Epidermal melanocyte (primary cell): Measurements from ENCODE around the gene HSF5.
"Not testable (repeated sequence)": the region's sequence is repeated elsewhere in the genome, so short reads cannot be mapped to it uniquely, and the experiment has no call there.

Source experiments
- DNase-seq: peaks from one replicate; pipeline ENCODE4 v3.0.0; 2011; ENCODE audit warnings: low spot score; ENCODE audit not compliant: insufficient read length

Gene HSF5

GRCh38 chr17:58488428-58488890, 251 bp upstream of the HSF5 start:
- no peak for DNase-seq

GRCh38 chr17:58484600-58484999, 3.6 kb downstream of the HSF5 start:
- no peak for DNase-seq

- DNase-seq, result not testable (repeated sequence)
These were observed 6.4 kb downstream of the HSF5 start for GRCh38 chr17:58481798-58482197.

DNA sequence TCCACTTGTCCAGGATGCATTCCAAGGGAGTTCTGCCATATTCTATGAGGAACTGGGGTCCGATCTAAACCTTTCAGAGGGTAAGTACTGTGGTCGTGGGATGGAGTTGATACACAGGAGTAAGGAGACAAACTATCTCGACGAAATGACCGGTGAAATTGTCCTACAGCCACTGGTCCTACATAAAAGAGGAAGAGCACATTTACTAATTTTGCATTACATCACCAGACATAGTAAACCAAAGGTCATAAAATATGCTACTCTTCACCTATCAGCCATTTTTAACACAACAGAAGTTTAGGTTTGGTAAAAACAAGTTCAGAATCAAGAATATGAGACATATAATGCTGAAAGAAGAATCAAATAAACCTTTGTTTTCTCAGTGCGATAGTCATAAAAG, 8.1 kb downstream of the HSF5 start:
- no peak for DNase-seq

GRCh38 chr17:58476812-58477211, 11.4 kb downstream of the HSF5 start:
- no peak for DNase-seq

- DNase-seq, result no peak
These were observed 12.2 kb downstream of the HSF5 start for GRCh38 chr17:58475985-58476384.

- DNase-seq, result no peak
These were observed 17.9 kb downstream of the HSF5 start for GRCh38 chr17:58470356-58470755.

DNA sequence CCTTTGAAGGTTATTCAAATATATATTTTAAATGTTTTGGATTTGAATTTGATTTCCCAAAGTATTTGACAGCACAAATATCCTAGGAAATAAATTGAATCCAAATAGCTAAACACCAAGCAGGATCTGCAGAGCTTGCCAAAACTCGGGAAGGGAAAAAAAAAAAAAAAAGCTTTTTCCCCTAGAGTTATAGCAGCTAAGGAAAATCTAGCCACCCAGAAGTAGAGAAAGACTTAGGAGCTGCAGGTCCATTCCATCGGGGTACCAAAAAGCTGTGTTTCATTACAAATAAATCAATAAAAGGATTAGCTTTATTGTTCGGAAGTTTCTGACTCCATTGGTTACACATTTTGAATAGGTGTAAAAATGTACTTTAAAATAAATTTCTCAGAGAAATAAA, 19.3 kb downstream of the HSF5 start:
- DNase-seq, result no peak

GRCh38 chr17:58455491-58455890, 32.7 kb downstream of the HSF5 start:
- DNase-seq, result no peak

GRCh38 chr17:58452738-58453137, 35.5 kb downstream of the HSF5 start:
- no peak for DNase-seq

- DNase-seq, result peak; percentile 25
These were observed 40.9 kb downstream of the HSF5 start for GRCh38 chr17:58447039-58447975.

DNA sequence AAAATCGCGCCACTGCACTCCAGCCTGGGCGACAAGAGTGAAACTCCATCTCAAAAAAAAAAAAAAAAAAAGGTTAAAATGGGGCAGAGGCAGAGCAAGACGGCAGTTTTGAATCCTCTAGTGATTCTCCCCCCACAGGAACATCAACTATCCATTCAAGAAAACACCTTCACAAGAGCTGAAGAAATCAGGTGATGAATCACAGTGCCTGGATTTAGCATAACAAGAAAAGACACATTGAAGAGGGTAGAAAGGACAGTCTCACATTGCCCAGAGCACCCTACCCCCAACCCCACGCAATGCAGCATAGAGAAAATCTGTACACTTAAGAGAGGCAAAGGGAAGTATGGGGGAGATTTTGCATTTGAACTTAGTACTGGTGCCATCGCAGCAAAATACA, 42.1 kb downstream of the HSF5 start:
- DNase-seq, result no peak

DNA sequence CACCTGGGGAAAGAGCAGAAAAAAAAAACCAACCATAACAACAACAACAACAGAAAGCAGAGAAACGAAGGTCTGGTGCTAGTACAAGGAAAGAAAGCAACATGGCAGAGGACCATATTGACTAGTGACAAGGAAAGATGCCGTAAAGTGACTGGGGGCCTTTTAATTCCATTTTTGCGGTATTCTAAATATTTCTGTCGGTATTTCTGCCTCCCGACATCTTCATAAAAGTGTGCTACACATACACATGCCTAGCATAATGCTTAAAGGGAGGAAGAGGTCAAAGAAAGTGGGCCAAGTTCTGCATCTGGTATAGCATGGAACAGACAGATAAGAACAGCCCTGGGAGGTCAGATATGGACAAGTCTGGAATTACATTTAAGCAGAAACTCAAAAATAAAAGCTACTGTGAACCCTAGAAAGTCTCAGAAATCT, 51.4 kb downstream of the HSF5 start:
- no peak for DNase-seq

GRCh38 chr17:58436245-58436644, 52.0 kb downstream of the HSF5 start:
- no peak for DNase-seq

DNA sequence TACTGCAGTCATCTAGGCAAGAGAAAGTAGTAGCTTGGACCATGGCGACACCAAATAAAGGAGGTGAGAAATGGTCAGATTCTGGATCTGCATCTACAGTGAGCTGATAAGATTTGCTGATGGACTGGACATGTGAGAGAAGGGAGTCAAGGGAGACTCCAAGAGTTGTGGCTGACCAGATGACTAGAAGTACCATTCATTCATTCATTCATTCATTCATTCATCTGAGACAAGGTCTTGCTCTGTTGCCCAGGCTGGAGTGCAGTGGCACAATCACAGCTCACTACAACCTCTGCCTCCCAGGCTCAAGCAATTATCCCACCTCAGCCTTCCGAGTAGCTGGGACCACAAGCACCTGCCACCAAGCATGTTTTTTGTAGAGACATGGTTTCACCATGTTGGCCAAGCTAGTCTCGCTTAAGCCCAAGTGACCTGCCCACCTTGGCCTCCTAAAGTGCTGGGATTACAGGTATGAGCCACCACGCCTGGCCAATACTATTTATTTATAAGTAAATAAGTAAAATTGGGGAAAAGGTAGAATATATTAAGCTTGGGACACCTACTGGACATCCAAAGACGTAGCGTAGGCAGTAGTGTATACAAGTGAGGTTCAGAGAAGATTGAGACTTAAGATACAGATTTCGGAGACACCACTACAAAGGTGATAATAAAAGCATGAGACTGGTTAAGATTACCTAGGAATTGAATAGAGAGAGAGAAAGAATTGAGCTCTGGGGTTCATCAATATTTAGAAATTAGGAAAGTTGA, 55.2 kb downstream of the HSF5 start:
- no peak for DNase-seq

DNA sequence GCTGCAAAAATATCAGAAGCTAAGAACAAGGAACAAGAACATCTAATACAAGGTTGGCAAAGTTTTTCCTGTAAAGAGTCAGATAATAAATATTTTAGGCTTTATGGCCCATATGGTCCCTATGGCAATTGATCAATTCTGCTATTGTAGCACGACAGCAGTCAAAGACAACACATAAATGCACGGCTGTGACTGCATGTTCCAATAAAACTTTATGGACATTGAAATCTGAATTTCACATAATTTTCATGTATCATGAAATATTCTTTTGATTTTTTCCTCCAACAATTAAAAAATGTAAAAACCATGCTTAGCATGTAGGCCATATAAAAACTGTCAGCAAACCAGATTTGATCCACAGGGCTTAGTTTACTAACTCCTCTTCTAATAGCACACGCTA, 60.4 kb downstream of the HSF5 start:
- DNase-seq, result no peak

- no peak for DNase-seq
These were observed 66.5 kb downstream of the HSF5 start for GRCh38 chr17:58421711-58422110.

DNA sequence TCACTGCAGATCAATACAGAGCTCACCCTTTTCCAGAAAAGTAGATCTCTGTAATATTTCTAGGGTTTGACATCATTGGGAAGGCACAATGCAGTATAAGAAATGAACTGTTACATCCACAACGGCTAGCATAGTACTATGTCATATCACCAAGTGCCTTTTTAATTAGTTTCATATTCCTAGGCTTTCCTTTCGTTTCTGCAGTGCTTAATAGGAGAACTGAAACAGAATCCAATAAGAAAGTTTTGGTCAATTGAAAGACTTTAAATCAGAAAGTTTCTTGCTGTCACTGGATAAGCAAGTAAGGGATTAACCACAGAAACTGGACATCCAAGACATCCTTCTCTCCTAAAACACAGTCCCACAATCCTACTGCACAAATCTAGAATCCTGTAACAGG, 67.4 kb downstream of the HSF5 start:
- DNase-seq, result no peak

DNA sequence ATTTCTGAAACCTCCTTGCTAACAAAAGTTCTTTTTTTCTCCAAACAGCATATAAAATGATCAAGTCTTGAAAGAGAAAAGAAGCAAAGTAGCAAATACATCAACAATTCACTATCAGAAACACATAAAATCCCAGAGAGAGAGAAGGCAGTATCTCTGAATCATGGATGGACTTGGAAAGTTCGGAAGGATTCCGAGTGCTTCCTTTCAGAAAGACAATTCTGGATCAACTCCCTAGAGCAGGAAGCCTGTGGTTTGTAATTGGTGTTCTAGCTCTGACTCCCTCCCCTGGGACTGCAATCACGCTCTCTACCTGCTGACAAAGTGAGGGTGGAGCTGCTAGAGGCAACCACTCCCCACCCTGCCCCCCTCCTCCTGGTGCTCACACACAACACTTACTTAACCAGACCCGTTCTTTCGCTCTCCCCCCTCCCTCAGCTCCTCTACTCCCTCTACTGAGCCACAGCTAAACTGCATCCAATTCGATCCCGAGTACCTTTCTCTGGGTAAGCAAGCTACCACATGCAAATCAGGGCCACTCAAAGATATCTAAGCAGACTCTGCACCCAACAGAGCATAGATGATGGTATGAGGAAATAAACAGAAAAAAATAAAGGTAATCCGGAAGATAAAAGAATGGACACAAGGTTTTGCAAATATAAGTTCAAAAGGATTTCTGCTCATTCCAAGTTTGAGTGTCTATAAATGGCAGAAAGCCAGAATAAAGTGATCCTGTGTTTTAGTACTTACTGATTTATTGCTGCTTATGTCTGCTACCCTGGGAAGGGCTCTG, 70.7 kb downstream of the HSF5 start, which contains the start of gene RNF43:
Gene RNF43 (minus strand): TSS at position 235 of the 793 bp plus-strand sequence. CDS start 1,957 bp downstream, outside the sequence.
- DNase-seq, result peak; percentile 86

DNA sequence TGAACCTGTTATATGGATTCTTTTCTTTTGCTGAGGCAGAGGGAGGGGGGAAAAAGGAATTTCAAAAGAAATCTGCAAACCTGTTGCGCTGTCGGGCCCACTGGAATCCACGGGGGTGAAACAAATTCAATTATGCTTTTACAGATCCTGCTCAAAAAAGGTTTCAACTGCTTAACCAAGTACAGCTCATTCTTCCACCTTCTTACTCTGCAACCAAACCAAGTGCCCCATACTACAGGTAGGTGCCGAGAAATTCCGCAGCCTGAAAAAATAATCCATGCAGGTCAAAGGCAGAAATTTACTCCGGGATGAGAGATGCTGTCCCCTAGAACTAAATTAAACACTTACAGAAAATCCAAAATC, 71.3 kb downstream of the HSF5 start:
- no peak for DNase-seq

- DNase-seq, result no peak
These were observed 71.8 kb downstream of the HSF5 start for GRCh38 chr17:58416396-58416795.
